IPS DF 6.9 (cell line): Measurements from ENCODE around the gene RCOR3.
"Not testable (repeated sequence)": the region's sequence is repeated elsewhere in the genome, so short reads cannot be mapped to it uniquely, and the experiment has no call there.

ENCODE experiments used
- DNase-seq: peaks from one replicate; pipeline ENCODE4 v3.0.0-alpha.2; 2013; ENCODE audit warnings: low read depth, low spot score
- H3K27ac ChIP-seq: one replicate; pipeline ENCODE4 v1.5.1; 2013; ENCODE audit warnings: low read length, control low read depth
- H3K27me3 ChIP-seq: 2 replicates; pipeline ENCODE4 v1.6.1; 2013; ENCODE audit warnings: mild to moderate bottlenecking, low read length; ENCODE audit not compliant: control insufficient read depth, insufficient read depth
- H3K36me3 ChIP-seq: 2 replicates; pipeline ENCODE4 v1.6.1; 2013; ENCODE audit warnings: low read length; ENCODE audit not compliant: control insufficient read depth, insufficient read depth
- H3K4me1 ChIP-seq: 2 replicates; pipeline ENCODE4 v1.6.1; 2013; ENCODE audit warnings: low read length; ENCODE audit not compliant: control insufficient read depth, insufficient read depth
- H3K4me3 ChIP-seq: 2 replicates; pipeline ENCODE4 v1.5.1; 2013; ENCODE audit warnings: mild to moderate bottlenecking, low read length
- H3K9me3 ChIP-seq: 2 replicates; pipeline ENCODE4 v1.6.1; 2013; ENCODE audit warnings: low read length, inconsistent platforms; ENCODE audit not compliant: control insufficient read depth, insufficient read depth
- WGBS: extraction: QIAGEN DNeasy Blood & Tissue Kit; methylation state at CpG from one replicate; pipeline ENCODE4 v1.1.7; 2013; ENCODE audit warnings: mixed read lengths, missing lambda C conversion rate; ENCODE audit not compliant: insufficient read length, insufficient coverage; 5-methylcytosine and 5-hydroxymethylcytosine counted together

RCOR3 gene

DNA sequence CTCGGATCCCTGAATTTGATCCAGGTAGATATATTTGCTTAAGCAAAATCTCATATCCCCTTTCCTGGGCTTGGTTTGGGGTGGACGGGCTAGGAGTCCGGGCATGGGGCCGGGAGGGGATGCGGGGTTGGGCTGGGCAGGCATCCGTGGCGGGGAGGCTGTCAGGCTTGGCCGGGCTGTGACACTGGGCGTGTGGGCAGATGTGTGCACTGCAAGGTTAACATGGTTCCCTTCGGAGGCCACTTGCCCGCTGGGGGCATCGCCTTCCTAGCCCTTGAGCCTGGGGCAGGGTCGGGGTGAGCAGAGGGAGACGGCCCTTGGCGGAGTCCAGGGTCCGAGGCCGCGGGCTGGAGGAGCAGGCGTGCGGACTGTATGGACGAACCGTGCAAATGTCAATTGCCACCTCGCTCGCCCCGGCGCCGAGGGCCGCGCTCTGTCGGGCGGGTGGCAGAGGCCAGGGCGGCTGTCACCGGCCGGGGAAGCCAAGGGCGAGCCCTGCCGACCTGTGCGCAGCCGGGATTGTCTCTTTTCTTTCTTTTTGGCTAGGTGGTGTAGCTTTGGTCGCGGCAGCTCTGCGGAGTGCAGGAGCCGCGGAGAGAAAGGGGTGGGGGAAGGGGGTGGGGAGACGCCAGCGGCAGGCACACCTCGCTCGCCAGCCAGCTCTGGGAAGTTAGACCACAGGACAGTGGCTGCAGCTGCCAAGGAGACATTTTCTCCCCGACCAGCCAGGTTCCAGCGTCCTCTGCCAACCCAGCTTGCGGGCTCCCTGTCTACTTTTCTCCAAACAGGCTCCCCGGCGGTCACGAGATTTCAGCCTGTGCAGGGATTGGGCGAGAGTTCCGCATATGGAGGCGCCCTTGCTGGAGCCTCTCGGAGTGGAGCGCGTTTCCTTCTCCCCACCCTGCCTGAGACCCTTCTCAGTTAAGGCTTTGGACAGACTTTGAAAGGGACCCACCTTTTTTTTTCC, 1.3 kb downstream of the RCOR3 start:
- Histone ChIP-seq H3K36me3 (no peaks in the 10 kb centered on the region), H3K27me3 (no peaks in the 10 kb centered on the region), H3K4me3 (peak overlapping the region; percentile 85), H3K4me1 (no peaks in the 10 kb centered on the region), H3K9me3 (no peaks in the 10 kb centered on the region), H3K27ac (no peak overlapping the region)
- DNase-seq, result no peak
- WGBS, result no CpG with 5 or more reads among the region's 59 CpGs

- DNase-seq, result no peak
- Histone ChIP-seq H3K27me3 (no peaks in the 10 kb centered on the region), H3K4me3 (no peak overlapping the region), H3K27ac (no peak overlapping the region), H3K4me1 (no peaks in the 10 kb centered on the region), H3K36me3 (no peaks in the 10 kb centered on the region), H3K9me3 (no peaks in the 10 kb centered on the region)
- no CpG with 5 or more reads among the region's 2 CpGs for WGBS
Observed at GRCh38 chr1:211261229-211261628, 2.1 kb downstream of the RCOR3 start.

GRCh38 chr1:211263022-211263421, 3.9 kb downstream of the RCOR3 start:
- not testable (repeated sequence) for H3K27me3 ChIP-seq, H3K27ac ChIP-seq, H3K9me3 ChIP-seq, DNase-seq, H3K4me3 ChIP-seq, H3K36me3 ChIP-seq, H3K4me1 ChIP-seq
- WGBS, result no CpG with 5 or more reads among the region's 5 CpGs

GRCh38 chr1:211267204-211267857, 8.2 kb downstream of the RCOR3 start:
- Histone ChIP-seq H3K4me1 (no peaks in the 10 kb centered on the region), H3K4me3 (no peak overlapping the region), H3K9me3 (no peaks in the 10 kb centered on the region), H3K27me3 (no peaks in the 10 kb centered on the region), H3K36me3 (no peaks in the 10 kb centered on the region), H3K27ac (no peak overlapping the region)
- no CpG with 5 or more reads among the region's 7 CpGs for WGBS
- no peak for DNase-seq

GRCh38 chr1:211279340-211279739, 20.2 kb downstream of the RCOR3 start:
- H3K4me1 ChIP-seq, result no peaks in the 10 kb centered on the region
- peaks cover 4% of the 10 kb centered on the region; the same call in 1 of the 2 replicates for H3K36me3 ChIP-seq
- H3K27me3 ChIP-seq, result no peaks in the 10 kb centered on the region
- no CpG with 5 or more reads among the region's 1 CpG for WGBS
- no peaks in the 10 kb centered on the region for H3K9me3 ChIP-seq
- no peak for DNase-seq
- no peak overlapping the region for H3K4me3 ChIP-seq
- no peak overlapping the region for H3K27ac ChIP-seq

DNA sequence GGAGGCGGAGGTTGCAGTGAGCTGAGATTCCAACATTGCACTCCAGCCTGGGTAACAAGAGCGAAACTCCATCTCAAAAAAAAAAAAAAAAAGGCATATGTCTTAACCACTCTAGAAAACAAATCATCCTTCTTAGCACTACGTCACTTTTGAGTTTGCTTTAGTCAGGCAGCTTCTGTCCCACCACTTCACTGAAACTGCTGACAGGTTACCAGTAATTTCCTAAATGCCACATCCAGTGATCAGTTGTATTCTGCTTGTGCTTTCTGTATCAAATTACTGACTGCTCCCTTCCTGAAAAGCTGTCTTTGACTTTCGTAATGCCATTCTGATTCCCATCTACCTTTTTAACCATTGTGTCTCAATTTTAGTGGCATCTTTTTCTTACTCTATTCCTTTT, 21.7 kb downstream of the RCOR3 start:
- no peak for DNase-seq
- WGBS, result no CpG with 5 or more reads among the region's 4 CpGs
- Histone ChIP-seq H3K4me3 (no peak overlapping the region), H3K4me1 (no peaks in the 10 kb centered on the region), H3K36me3 (peaks cover 4% of the 10 kb centered on the region; the same call in 1 of the 2 replicates), H3K9me3 (no peaks in the 10 kb centered on the region), H3K27ac (no peak overlapping the region), H3K27me3 (no peaks in the 10 kb centered on the region)

DNA sequence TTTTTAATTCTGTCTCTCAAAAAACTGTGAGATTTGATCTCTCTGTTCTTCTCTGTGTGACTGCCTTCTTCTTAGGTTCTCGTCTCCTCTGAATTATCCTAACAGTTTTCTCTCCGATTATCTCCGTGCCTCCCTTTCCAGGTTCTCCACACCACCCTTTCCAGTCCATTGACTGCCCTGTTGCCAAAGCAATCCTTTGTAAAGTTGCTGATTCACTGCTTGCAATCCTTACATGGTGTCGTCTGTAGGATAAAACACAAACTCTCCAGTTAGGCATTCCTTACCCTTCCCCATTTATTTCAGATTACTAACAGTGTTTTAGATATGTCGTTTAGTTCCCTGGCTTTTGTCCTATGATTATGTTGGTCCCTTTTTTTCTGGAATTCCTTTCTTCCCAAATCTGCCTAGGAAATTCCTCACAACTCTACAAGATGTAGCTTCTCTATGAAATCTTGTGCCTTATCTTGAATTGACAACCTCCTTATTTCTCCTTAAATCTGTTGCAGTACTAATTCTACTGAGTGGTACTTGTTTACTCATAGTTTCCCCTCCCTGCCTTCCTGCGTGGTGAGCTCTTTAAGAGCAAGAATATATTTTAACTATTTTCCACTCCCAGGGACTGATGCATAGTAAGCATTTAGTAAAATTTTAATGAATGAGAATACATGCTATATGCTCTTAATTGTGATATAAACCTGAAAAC, 22.3 kb downstream of the RCOR3 start:
- H3K27me3 ChIP-seq, result no peaks in the 10 kb centered on the region
- H3K4me3 ChIP-seq, result no peak overlapping the region
- no peak overlapping the region for H3K27ac ChIP-seq
- no CpG with 5 or more reads among the region's 6 CpGs for WGBS
- no peaks in the 10 kb centered on the region for H3K9me3 ChIP-seq
- DNase-seq, result no peak
- peaks cover 2% of the 10 kb centered on the region; the same call in 1 of the 2 replicates for H3K36me3 ChIP-seq
- no peaks in the 10 kb centered on the region for H3K4me1 ChIP-seq

GRCh38 chr1:211282023-211282373, 22.8 kb downstream of the RCOR3 start:
- Histone ChIP-seq H3K27ac (no peak overlapping the region), H3K4me1 (no peaks in the 10 kb centered on the region), H3K27me3 (no peaks in the 10 kb centered on the region), H3K36me3 (peaks cover 2% of the 10 kb centered on the region; the same call in 1 of the 2 replicates), H3K4me3 (no peak overlapping the region), H3K9me3 (no peaks in the 10 kb centered on the region)
- DNase-seq, result no peak

- Histone ChIP-seq H3K36me3 (peaks cover 2% of the 10 kb centered on the region; the same call in 1 of the 2 replicates), H3K4me1 (no peaks in the 10 kb centered on the region), H3K27me3 (no peaks in the 10 kb centered on the region), H3K9me3 (no peaks in the 10 kb centered on the region), H3K4me3 (no peak overlapping the region), H3K27ac (no peak overlapping the region)
- no peak for DNase-seq
- 100% methylated on average over 2 of the region's 4 CpGs for WGBS
Observed at GRCh38 chr1:211285196-211285595, 26.0 kb downstream of the RCOR3 start.

GRCh38 chr1:211287218-211287617, 28.1 kb downstream of the RCOR3 start:
- no peaks in the 10 kb centered on the region for H3K4me1 ChIP-seq
- H3K36me3 ChIP-seq, result peaks cover 2% of the 10 kb centered on the region; the same call in 1 of the 2 replicates
- no peaks in the 10 kb centered on the region for H3K9me3 ChIP-seq
- H3K4me3 ChIP-seq, result no peak overlapping the region
- no CpG with 5 or more reads among the region's 3 CpGs for WGBS
- no peak overlapping the region for H3K27ac ChIP-seq
- H3K27me3 ChIP-seq, result no peaks in the 10 kb centered on the region
- DNase-seq, result no peak
